8988T (cell line): ENCODE data around the gene CDCA8.

Experiments used
- DNase-seq: peaks from one replicate; pipeline ENCODE4 v3.0.0; 2011

CDCA8 gene

GRCh38 chr1:37692078-37692833 lies at the start of gene CDCA8:
CDCA8 (plus strand) TSS chr1:37692516; CDS start chr1:37692691, 175 bp downstream.
- DNase-seq: peak; percentile 76

GRCh38 chr1:37647281-37647680 lies 45.0 kb upstream of the CDCA8 start:
- no peak for DNase-seq

GRCh38 chr1:37650173-37650572 lies 42.1 kb upstream of the CDCA8 start:
- no peak for DNase-seq

GRCh38 chr1:37650721-37651120 lies 41.6 kb upstream of the CDCA8 start:
- DNase-seq: no peak

- DNase-seq: no peak
These were observed 40.5 kb upstream of the CDCA8 start for GRCh38 chr1:37651803-37652202.

GRCh38 chr1:37652976-37653375 lies 39.3 kb upstream of the CDCA8 start:
- no peak for DNase-seq

GRCh38 chr1:37653906-37654305 lies 38.4 kb upstream of the CDCA8 start:
- no peak for DNase-seq

GRCh38 chr1:37655274-37655673 lies 37.0 kb upstream of the CDCA8 start:
- DNase-seq: no peak

- DNase-seq: no peak
These were observed 36.3 kb upstream of the CDCA8 start for GRCh38 chr1:37656026-37656425.

GRCh38 chr1:37656881-37657280 lies 35.4 kb upstream of the CDCA8 start:
- DNase-seq: no peak

GRCh38 chr1:37657620-37658412 lies 34.5 kb upstream of the CDCA8 start:
- no peak for DNase-seq

- no peak for DNase-seq
These were observed 33.8 kb upstream of the CDCA8 start for GRCh38 chr1:37658486-37658885.

GRCh38 chr1:37660664-37661063 lies 31.7 kb upstream of the CDCA8 start:
- no peak for DNase-seq

GRCh38 chr1:37661401-37661800 lies 30.9 kb upstream of the CDCA8 start:
- DNase-seq: no peak

- DNase-seq: no peak
These were observed 30.1 kb upstream of the CDCA8 start for GRCh38 chr1:37662031-37662755.

GRCh38 chr1:37663426-37664000 lies 28.8 kb upstream of the CDCA8 start:
- no peak for DNase-seq

- DNase-seq: no peak
These were observed 26.0 kb upstream of the CDCA8 start for GRCh38 chr1:37666241-37666867.

- no peak for DNase-seq
These were observed 25.2 kb upstream of the CDCA8 start for GRCh38 chr1:37667023-37667671.

- no peak for DNase-seq
These were observed 22.2 kb upstream of the CDCA8 start for GRCh38 chr1:37670133-37670532.

- no peak for DNase-seq
These were observed 21.1 kb upstream of the CDCA8 start for GRCh38 chr1:37671261-37671660.

GRCh38 chr1:37672136-37672870 lies 20.0 kb upstream of the CDCA8 start:
- no peak for DNase-seq
